AG04450 (cell line): ENCODE data around the gene SCN9A. TPM values are rescaled to one million over a fixed set of nuclear protein-coding genes. Genes with fewer than 3 reads are reported as not detected.

Experiments used
- CTCF ChIA-PET: fragments of 300-600, 350-600 bp; formaldehyde crosslinking; extraction: SDS; loops from one replicate; lab custom pipeline; 2022; ENCODE audit warnings: antibody characterized with exemption, inconsistent platforms; lab: Charles Lee
- POLR2A ChIA-PET: fragments of 350-600 bp; formaldehyde crosslinking; extraction: SDS; loops from one replicate; lab custom pipeline; 2021; ENCODE audit warnings: antibody characterized with exemption, inconsistent platforms; lab: Yijun Ruan, JAX
- DNase-seq: peaks from one replicate; pipeline ENCODE4 v3.0.0-alpha.2; 2011; ENCODE audit warnings: low read depth, low spot score
- H3K27ac ChIP-seq: one replicate; pipeline ENCODE4 v1.5.1; 2012; ENCODE audit warnings: low read depth, low read length, control low read depth
- H3K27me3 ChIP-seq: one replicate; pipeline ENCODE4 v1.6.0; 2012; ENCODE audit warnings: low read length; ENCODE audit not compliant: control insufficient read depth, insufficient read depth
- H3K4me3 ChIP-seq: 2 replicates; pipeline ENCODE4 v1.5.1; 2011; ENCODE audit warnings: mild to moderate bottlenecking, low read depth, low read length, control low read depth
- H3K9me3 ChIP-seq: 2 replicates; pipeline ENCODE4 v1.5.1; 2012; ENCODE audit warnings: low read length; ENCODE audit not compliant: control insufficient read depth, insufficient read depth
- CTCF ChIP-seq: IDR thresholded peaks from 2 replicates; pipeline ENCODE4 v1.5.1; 2011; ENCODE audit warnings: low read depth, low read length, control low read depth, inconsistent platforms
- polyA plus RNA-seq: library from polyadenylated mRNA; depleted of rRNA; stranded (reverse); fragments of >200 nt; gene quantifications from 2 replicates; pipeline ENCODE4 v1.2.3, GENCODE V29; 2011

The SCN9A gene
- polyA plus RNA-seq, 1 experiment, result 56.8 TPM

DNA sequence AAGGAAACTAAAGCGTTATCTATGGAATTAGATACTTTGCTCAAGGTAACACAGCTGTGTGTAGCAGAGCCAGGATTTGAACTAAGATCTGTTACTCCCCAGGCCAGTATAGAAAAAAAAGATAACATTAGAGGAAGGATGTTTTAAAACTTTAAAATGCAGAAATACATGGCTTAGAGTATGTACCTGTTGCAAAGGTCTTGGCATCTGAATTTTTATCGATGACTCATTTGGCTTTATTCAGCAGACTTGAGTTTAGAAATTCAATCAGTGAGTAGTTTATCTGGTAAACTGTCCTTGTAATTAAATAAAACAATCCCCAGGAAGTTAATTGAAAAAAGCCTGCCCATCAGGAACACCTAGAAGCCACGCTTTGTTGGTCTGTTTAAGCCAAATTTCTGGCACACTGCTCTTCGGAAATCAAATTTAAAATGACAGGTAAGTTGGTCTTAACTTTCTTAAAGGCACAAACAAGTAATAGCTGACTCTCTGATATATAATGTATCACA lies 36.9 kb downstream of the SCN9A start:
- no peaks in the 10 kb centered on the region for H3K9me3 ChIP-seq
- H3K4me3 ChIP-seq, result no peak overlapping the region
- no peak for TF ChIP-seq CTCF
- ChIA-PET POLR2A (no interaction called here), CTCF (interaction anchor here (1.1 kb wide), 1 partner anchor 178 kb away, joined by 3 read pairs; no protein-coding TSS in a partner anchor)
- no peak overlapping the region for H3K27ac ChIP-seq
- H3K27me3 ChIP-seq, result no peaks in the 10 kb centered on the region
- no peak for DNase-seq

DNA sequence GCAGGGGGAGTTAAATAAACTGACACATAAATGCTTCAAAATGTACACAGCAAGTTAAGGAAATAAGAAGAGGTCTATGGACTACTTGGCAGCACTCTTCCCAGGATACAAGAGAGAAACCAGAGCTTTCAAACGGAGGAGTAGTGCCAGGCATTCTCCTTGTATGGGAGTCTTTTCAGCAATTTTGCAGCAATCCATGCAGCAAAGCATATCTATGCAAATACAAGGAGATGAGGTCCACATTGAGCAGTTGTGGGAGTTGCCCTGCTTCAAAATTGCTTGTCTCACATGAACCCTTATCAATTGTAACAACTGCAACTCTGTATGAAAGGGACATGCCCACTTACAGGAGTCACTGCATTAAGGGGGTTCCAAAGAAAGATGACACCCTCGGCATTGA lies 37.8 kb downstream of the SCN9A start:
- ChIA-PET POLR2A (no interaction called here), CTCF (interaction anchor here (4.1 kb wide), 1 partner anchor 23 kb away, joined by 15 read pairs; no protein-coding TSS in a partner anchor)
- Histone ChIP-seq H3K27ac (no peak overlapping the region), H3K9me3 (no peaks in the 10 kb centered on the region), H3K27me3 (no peaks in the 10 kb centered on the region), H3K4me3 (no peak overlapping the region)
- no peak for TF ChIP-seq CTCF
- DNase-seq, result no peak

GRCh38 chr2:166335284-166335683 lies 40.5 kb downstream of the SCN9A start:
- Histone ChIP-seq H3K27me3 (no peaks in the 10 kb centered on the region), H3K9me3 (no peaks in the 10 kb centered on the region), H3K27ac (no peak overlapping the region), H3K4me3 (no peak overlapping the region)
- ChIA-PET POLR2A (no interaction called here), CTCF (interaction anchor here (1.0 to 4.1 kb wide), 3 partner anchors 10 to 28 kb away, joined by 3 to 15 read pairs (median 6); no protein-coding TSS in a partner anchor)
- no peak for TF ChIP-seq CTCF
- no peak for DNase-seq

GRCh38 chr2:166334805-166335204 lies 40.9 kb downstream of the SCN9A start:
- no peaks in the 10 kb centered on the region for H3K27me3 ChIP-seq
- TF ChIP-seq CTCF, result no peak
- DNase-seq, result no peak
- no peak overlapping the region for H3K4me3 ChIP-seq
- CTCF ChIA-PET, result interaction anchor here (1.0 to 4.1 kb wide), 3 partner anchors 10 to 29 kb away, joined by 3 to 15 read pairs (median 6); no protein-coding TSS in a partner anchor
- POLR2A ChIA-PET, result no interaction called here
- H3K9me3 ChIP-seq, result no peaks in the 10 kb centered on the region
- H3K27ac ChIP-seq, result no peak overlapping the region

- no peak overlapping the region for H3K27ac ChIP-seq
- no peak for DNase-seq
- POLR2A ChIA-PET, result no interaction called here
- H3K9me3 ChIP-seq, result no peaks in the 10 kb centered on the region
- no peak for TF ChIP-seq CTCF
- no peak overlapping the region for H3K4me3 ChIP-seq
- no peaks in the 10 kb centered on the region for H3K27me3 ChIP-seq
- CTCF ChIA-PET, result no interaction called here
Measured at GRCh38 chr2:166333801-166334200, 41.9 kb downstream of the SCN9A start.
